HCT116 (cell line): Measurements from ENCODE around the gene MSMP. TPM values are rescaled to one million over a fixed set of nuclear protein-coding genes. Genes with fewer than 3 reads are reported as not detected.
A peak's percentile ranks its signal among the peaks of the same experiment; 100 is the strongest.

Experiments
- ATAC-seq: fragments of 200-7000 bp; cut with Tn5 transposase; 2 replicates; pipeline ENCODE4 v1.9.1; 2020; ENCODE audit warnings: mild to moderate bottlenecking, moderate library complexity
- BruUV-seq: library from RNA; stranded (reverse); fragments of 400-500 nt; replicated peaks from 2 replicates; lab custom pipeline; 2021; lab: Mats Ljungman, UMichigan
- CTCF ChIA-PET: fragments of 300-600 bp; sonication (Branson Sonifier 250); formaldehyde crosslinking; loops from one replicate; lab custom pipeline; 2021; ENCODE audit warnings: antibody characterized with exemption; lab: Charles Lee
- POLR2A ChIA-PET: fragments of 300-600, 350-600 bp; sonication (Branson Sonifier 250); formaldehyde crosslinking; loops from one replicate; lab custom pipeline; 2021; ENCODE audit warnings: antibody characterized with exemption; lab: Charles Lee
- RAD21 ChIA-PET, 2 experiments: fragments of 300-600 bp; sonication (Branson Sonifier 250); formaldehyde crosslinking; loops; one replicate each; lab custom pipeline; 2023; ENCODE audit warnings: low total read pairs in 2 of 2; ENCODE audit not compliant: uncharacterized antibody in 2 of 2, unreplicated experiment in 2 of 2, low non-redundant PET in 1 of 2; lab: Charles Lee
- DNase-seq: peaks from one replicate; pipeline ENCODE4 v3.0.0-alpha.2; 2010; ENCODE audit warnings: low read depth, low spot score
- H2AFZ ChIP-seq: fragments of 200-600 bp; shearing (Covaris generic), sonication (generic); 2 replicates; pipeline ENCODE4 v1.6.1; 2017; ENCODE audit warnings: low read depth, mixed run types, mixed read lengths, antibody characterized with exemption, low read length; ENCODE audit not compliant: poor library complexity, severe bottlenecking
- H3K27ac ChIP-seq: 2 replicates; pipeline ENCODE4 v1.5.1; 2012; ENCODE audit warnings: low read depth, low read length
- H3K27me3 ChIP-seq: fragments of 200-600 bp; sonication (generic); 2 replicates; pipeline ENCODE4 v1.6.1; 2016; ENCODE audit warnings: mixed run types, low read length, mixed read lengths; ENCODE audit not compliant: insufficient read depth
- H3K36me3 ChIP-seq, 2 experiments: fragments of 200-500 bp in 1 of 2; fragments of 200-600 bp in 1 of 2; sonication (Bioruptor generic) in 1 of 2; sonication (generic) in 1 of 2; 2 replicates each; pipeline versions ENCODE4 v1.5.1 to v1.6.1; 2014 to 2016; ENCODE audit warnings: low read length in 2 of 2, inconsistent platforms in 1 of 2, mixed read lengths in 1 of 2, mixed run types in 1 of 2; ENCODE audit not compliant: insufficient read depth in 2 of 2, control insufficient read depth in 1 of 2
- H3K4me1 ChIP-seq, 2 experiments: fragments of 200-600 bp in 1 of 2; sonication (generic) in 1 of 2; 2 replicates each; pipeline versions ENCODE4 v1.5.1 to v1.6.1; 2012 to 2017; ENCODE audit warnings: low read length in 2 of 2, inconsistent platforms in 1 of 2, mild to moderate bottlenecking in 1 of 2, mixed read lengths in 1 of 2, mixed run types in 1 of 2, moderate library complexity in 1 of 2; ENCODE audit not compliant: insufficient read depth in 2 of 2, control insufficient read depth in 1 of 2
- H3K4me2 ChIP-seq: fragments of 200-600 bp; sonication (generic); 2 replicates; pipeline ENCODE4 v1.6.1; 2017; ENCODE audit warnings: mixed run types, low read length, mixed read lengths
- H3K4me3 ChIP-seq, 2 experiments: fragments of 200-600 bp in 1 of 2; sonication (generic) in 1 of 2; replicated peaks in 1 of 2; 2 replicates each; pipeline ENCODE4 v1.5.1; 2011 to 2016; ENCODE audit warnings: low read length in 2 of 2, control low read depth in 1 of 2, low read depth in 1 of 2, mild to moderate bottlenecking in 1 of 2, mixed read lengths in 1 of 2, mixed run types in 1 of 2
- H3K79me2 ChIP-seq: fragments of 200-600 bp; sonication (generic); 2 replicates; pipeline ENCODE4 v1.6.1; 2017; ENCODE audit warnings: mild to moderate bottlenecking, mixed run types, low read length, moderate library complexity, mixed read lengths; ENCODE audit not compliant: insufficient read depth
- H3K9ac ChIP-seq: fragments of 200-600 bp; sonication (generic); 2 replicates; pipeline ENCODE4 v1.6.1; 2016; ENCODE audit warnings: low read length, mixed read lengths
- H3K9me2 ChIP-seq: fragments of 200-600 bp; sonication (generic), shearing (Covaris generic); 2 replicates; pipeline ENCODE4 v1.6.1; 2017; ENCODE audit warnings: mixed run types, mild to moderate bottlenecking, moderate library complexity; ENCODE audit not compliant: insufficient read depth
- H3K9me3 ChIP-seq, 2 experiments: fragments of 200-500 bp in 1 of 2; fragments of 200-600 bp in 1 of 2; sonication (Bioruptor generic) in 1 of 2; sonication (generic) in 1 of 2; 2 replicates each; pipeline ENCODE4 v1.6.1; 2014 to 2017; ENCODE audit warnings: low read length in 2 of 2, mixed read lengths in 2 of 2, inconsistent platforms in 1 of 2, low read depth in 1 of 2, mild to moderate bottlenecking in 1 of 2, mixed run types in 1 of 2, moderate library complexity in 1 of 2; ENCODE audit not compliant: control insufficient read depth in 1 of 2, insufficient read depth in 1 of 2
- H4K20me1 ChIP-seq: fragments of 200-600 bp; sonication (generic), shearing (Covaris generic); 2 replicates; pipeline ENCODE4 v1.6.1; 2017; ENCODE audit warnings: mixed run types, mild to moderate bottlenecking, moderate library complexity; ENCODE audit not compliant: insufficient read depth
- ATF3 ChIP-seq: IDR thresholded peaks from 2 replicates; pipeline ENCODE4 v1.6.1; 2012
- FOSL1 ChIP-seq: IDR thresholded peaks from 2 replicates; pipeline ENCODE4 v1.6.1; 2012; ENCODE audit warnings: low read depth
- JUND ChIP-seq: IDR thresholded peaks from 2 replicates; pipeline ENCODE4 v1.6.1; 2012
- MAX ChIP-seq: IDR thresholded peaks from 2 replicates; pipeline ENCODE4 v1.6.1; 2012
- POLR2A ChIP-seq: IDR thresholded peaks from 2 replicates; pipeline ENCODE4 v1.7.0; 2011; ENCODE audit warnings: borderline replicate concordance; ENCODE audit not compliant: insufficient read depth, insufficient read length; ENCODE audit errors: extremely low read depth
- RAD21 ChIP-seq: IDR thresholded peaks from 2 replicates; pipeline ENCODE4 v1.6.1; 2012; ENCODE audit warnings: low read depth, mild to moderate bottlenecking
- SIN3A ChIP-seq: IDR thresholded peaks from 2 replicates; pipeline ENCODE4 v1.6.1; 2012; ENCODE audit warnings: low read depth
- SRF ChIP-seq: IDR thresholded peaks from 2 replicates; pipeline ENCODE4 v1.6.1; 2012; ENCODE audit warnings: low read depth
- ZBTB33 ChIP-seq: IDR thresholded peaks from 2 replicates; pipeline ENCODE4 v1.6.1; 2011; ENCODE audit warnings: mild to moderate bottlenecking, low read length, moderate library complexity; ENCODE audit not compliant: insufficient replicate concordance; ENCODE audit errors: extremely low read depth
- ZFX ChIP-seq: fragments of 450-650 bp; IDR thresholded peaks from 2 replicates; pipeline ENCODE4 v1.6.1; 2017
- ZNF274 ChIP-seq: fragments of 200-500 bp; sonication (Bioruptor generic); IDR thresholded peaks from 2 replicates; pipeline ENCODE4 v1.6.1; 2014; ENCODE audit warnings: mild to moderate bottlenecking, low read depth, low read length, inconsistent platforms
- intact Hi-C: fragments of 100-400 bp; cut with micrococcal nuclease; formaldehyde crosslinking; loops from 2 replicates; pipeline ENCODE4 v1.10.0; 2022
- total RNA-seq: library from RNA; stranded (reverse); gene quantifications from one replicate; pipeline ENCODE4 v1.2.1, GENCODE V29; 2021; ENCODE audit not compliant: unreplicated experiment

Gene MSMP
- total RNA-seq, 1 experiment from 2014 or later, result 1.2 TPM

DNA sequence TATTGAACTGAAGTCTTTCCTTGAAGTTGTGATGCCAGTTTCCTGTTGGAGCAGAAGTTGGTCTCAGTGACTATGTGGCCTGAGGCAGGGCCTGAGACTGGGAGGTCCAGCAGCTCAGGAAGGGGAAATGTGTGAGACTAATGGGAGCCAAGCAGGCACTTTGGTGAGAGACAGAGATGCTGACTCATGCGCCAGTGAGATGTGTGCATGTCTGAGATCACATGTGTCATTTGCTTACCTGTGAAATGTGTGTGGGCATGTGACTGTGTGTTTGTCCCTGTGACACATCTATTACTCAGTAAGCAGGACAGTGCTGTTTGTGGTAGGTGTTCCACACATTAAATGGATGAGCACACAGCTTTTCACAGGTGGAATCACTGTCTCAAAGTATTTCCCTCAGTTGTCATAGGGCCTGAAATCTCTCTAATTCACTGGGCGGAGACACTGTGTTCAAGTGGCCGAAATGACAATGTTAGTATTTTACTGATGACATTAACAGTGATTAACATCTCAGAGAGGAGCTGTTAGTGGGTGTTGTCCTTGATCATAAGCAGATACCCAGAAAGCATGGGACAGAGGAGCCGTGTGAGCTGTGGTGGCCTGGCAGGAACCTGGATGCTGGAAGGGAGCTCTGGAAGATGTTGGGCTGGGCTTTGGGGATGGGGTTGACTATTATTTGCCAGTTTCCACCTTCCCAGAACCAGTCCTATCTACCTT, 44.7 kb upstream of the MSMP start:
- H3K4me3 ChIP-seq, result no peak overlapping the region
- H4K20me1 ChIP-seq, result no peaks in the 10 kb centered on the region
- no peaks in the 10 kb centered on the region for H3K27me3 ChIP-seq
- ChIA-PET CTCF (interaction anchor here (1.0 to 1.8 kb wide), 3 partner anchors 9 to 83 kb away, joined by 3 to 8 read pairs (median 7); no protein-coding TSS in a partner anchor), POLR2A (interaction anchor here (1.0 kb wide), 1 partner anchor 10 kb away, joined by 4 read pairs; no protein-coding TSS in a partner anchor), RAD21 (no interaction called here)
- H3K9ac ChIP-seq, result no peak overlapping the region
- no TSS peak for BruUV-seq
- 0 out of 4 replicates have a peak, but pooled peaks cover 0 to 7% of the 10 kb centered on the region in 2 experiments for H3K36me3 ChIP-seq
- no peaks in the 10 kb centered on the region for H3K9me2 ChIP-seq
- H3K27ac ChIP-seq, result no peak overlapping the region
- peaks cover 0 to 27% of the 10 kb centered on the region in 2 experiments; a peak in 2 of 4 replicates for H3K4me1 ChIP-seq
- no peak overlapping the region for H2AFZ ChIP-seq
- intact Hi-C loops, result no loop called here
- TF ChIP-seq FOSL1, result 0 out of 2 replicates have a peak, but pooled peaks have one; percentile 3
- TF ChIP-seq ZFX, result no peak
- H3K4me2 ChIP-seq, result peak overlapping the region; percentile 6; the same call in 1 of the 2 replicates
- ATAC-seq, result peak; percentile 38; the same call in 1 of the 2 replicates
- H3K9me3 ChIP-seq, result no peaks in the 10 kb centered on the region
- no peak for DNase-seq
- no peaks in the 10 kb centered on the region for H3K79me2 ChIP-seq

DNA sequence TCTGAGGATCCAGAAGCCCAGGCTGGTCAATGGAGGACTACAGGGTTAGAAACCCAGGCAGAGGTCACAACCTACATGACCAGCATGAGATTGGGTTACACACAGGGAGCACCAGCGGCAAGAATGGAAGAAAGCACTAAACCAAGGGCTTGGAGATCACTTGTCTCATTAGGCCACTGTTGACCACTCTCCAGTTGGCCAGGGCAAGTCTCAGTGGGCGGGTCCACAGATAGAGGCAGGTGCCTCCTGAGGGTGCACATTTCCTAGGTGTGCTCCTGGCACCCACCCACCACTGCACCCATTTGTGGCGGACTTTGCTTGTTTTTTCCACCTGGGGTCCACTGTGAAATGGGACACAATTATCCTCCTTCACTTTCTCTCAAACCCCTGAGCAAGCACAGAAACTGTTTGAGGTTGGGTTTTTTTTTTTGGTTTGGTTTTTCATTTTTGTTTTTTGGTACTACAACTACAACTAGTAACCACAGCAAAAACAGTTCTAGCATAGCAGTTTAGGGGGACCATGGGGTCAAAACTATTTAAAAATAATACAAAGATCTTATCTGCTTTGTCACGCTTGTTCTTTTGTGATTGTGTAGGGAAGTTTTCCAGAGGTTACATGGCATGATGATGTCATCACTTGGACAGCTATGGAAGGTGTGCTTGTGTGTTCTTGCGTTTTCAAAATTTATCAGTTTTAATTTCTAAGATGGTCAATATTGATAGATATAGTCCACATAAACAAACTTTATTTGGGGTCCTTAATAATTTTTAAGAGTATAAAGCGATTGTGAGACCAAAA, 43.4 kb upstream of the MSMP start:
- ChIA-PET RAD21 (interaction anchor here in 1 of 2 experiments (0.6 kb wide), 1 partner anchor 9 kb away, joined by 3 read pairs; no protein-coding TSS in a partner anchor), POLR2A (no interaction called here), CTCF (interaction anchor here (1.8 kb wide), 1 partner anchor 7 kb away, joined by 7 read pairs; no protein-coding TSS in a partner anchor)
- no peaks in the 10 kb centered on the region for H3K9me2 ChIP-seq
- intact Hi-C loops, result no loop called here
- no peaks in the 10 kb centered on the region for H3K79me2 ChIP-seq
- 0 out of 4 replicates have a peak, but pooled peaks cover 0 to 5% of the 10 kb centered on the region in 2 experiments for H3K36me3 ChIP-seq
- H4K20me1 ChIP-seq, result no peaks in the 10 kb centered on the region
- ATAC-seq, result no peak
- BruUV-seq, result no TSS peak
- H3K4me1 ChIP-seq, result peaks cover 0 to 27% of the 10 kb centered on the region in 2 experiments; a peak in 2 of 4 replicates
- H2AFZ ChIP-seq, result no peak overlapping the region
- H3K4me3 ChIP-seq, result no peak overlapping the region
- H3K4me2 ChIP-seq, result no peak overlapping the region
- H3K27ac ChIP-seq, result no peak overlapping the region
- no peaks in the 10 kb centered on the region for H3K27me3 ChIP-seq
- no peak overlapping the region for H3K9ac ChIP-seq
- no peak for DNase-seq
- no peaks in the 10 kb centered on the region for H3K9me3 ChIP-seq
- no peak for TF ChIP-seq RAD21
- TF ChIP-seq SIN3A, result no peak
- TF ChIP-seq MAX, result no peak
- TF ChIP-seq ZBTB33, result no peak
- no peak for TF ChIP-seq ZNF274
- no peak for TF ChIP-seq JUND
- TF ChIP-seq POLR2A, result no peak
- no peak for TF ChIP-seq SRF
- no peak for TF ChIP-seq ATF3
